ENCODE data around the gene TRERF1.

The TRERF1 gene

GRCh38 chr6:42367353-42368011 lies 84.2 kb downstream of the TRERF1 start:
- DNase-seq (ENCODE audit: low read depth): peak; percentile 27

GRCh38 chr6:42366999-42367352 lies 84.8 kb downstream of the TRERF1 start:
- DNase-seq (ENCODE audit: low read depth): no peak

GRCh38 chr6:42366011-42366705 lies 85.6 kb downstream of the TRERF1 start:
- no peak for DNase-seq (ENCODE audit: low read depth)

GRCh38 chr6:42365021-42365420 lies 86.7 kb downstream of the TRERF1 start:
- DNase-seq (ENCODE audit: low read depth): no peak

- no peak for DNase-seq (ENCODE audit: low read depth)
These were observed 87.5 kb downstream of the TRERF1 start for GRCh38 chr6:42363926-42364849.

GRCh38 chr6:42361036-42361435 lies 90.7 kb downstream of the TRERF1 start:
- no peak for DNase-seq (ENCODE audit: low read depth)

GRCh38 chr6:42359021-42359420 lies 92.7 kb downstream of the TRERF1 start:
- DNase-seq (ENCODE audit: low read depth): no peak

GRCh38 chr6:42355416-42355815 lies 96.3 kb downstream of the TRERF1 start:
- no peak for DNase-seq (ENCODE audit: low read depth)

- no peak for DNase-seq (ENCODE audit: low read depth)
These were observed 97.0 kb downstream of the TRERF1 start for GRCh38 chr6:42354702-42355101.

GRCh38 chr6:42352856-42353564 lies 98.7 kb downstream of the TRERF1 start:
- no peak for DNase-seq (ENCODE audit: low read depth)

GRCh38 chr6:42350911-42351310 lies 100.8 kb downstream of the TRERF1 start:
- DNase-seq (ENCODE audit: low read depth): no peak

GRCh38 chr6:42349753-42350511 lies 101.8 kb downstream of the TRERF1 start:
- no peak for DNase-seq (ENCODE audit: low read depth)

GRCh38 chr6:42347456-42347855 lies 104.3 kb downstream of the TRERF1 start:
- no peak for DNase-seq (ENCODE audit: low read depth)

GRCh38 chr6:42345696-42346416 lies 105.9 kb downstream of the TRERF1 start:
- DNase-seq (ENCODE audit: low read depth): no peak

- no peak for DNase-seq (ENCODE audit: low read depth)
These were observed 107.0 kb downstream of the TRERF1 start for GRCh38 chr6:42344756-42345155.

GRCh38 chr6:42341771-42342553 lies 109.8 kb downstream of the TRERF1 start:
- no peak for DNase-seq (ENCODE audit: low read depth)

GRCh38 chr6:42341221-42341620 lies 110.5 kb downstream of the TRERF1 start:
- DNase-seq (ENCODE audit: low read depth): no peak

- no peak for DNase-seq (ENCODE audit: low read depth)
These were observed 111.2 kb downstream of the TRERF1 start for GRCh38 chr6:42340511-42340910.

- DNase-seq (ENCODE audit: low read depth): no peak
These were observed 111.7 kb downstream of the TRERF1 start for GRCh38 chr6:42339991-42340401.

GRCh38 chr6:42338744-42339222 lies 112.9 kb downstream of the TRERF1 start:
- peak; percentile 99 for DNase-seq (ENCODE audit: low read depth)
